SIG-M5 treated with dmso at 0.1 percent for 504 hours (cell line): Measurements from ENCODE around the gene TMLHE.
A peak's percentile ranks its signal among the peaks of the same experiment; 100 is the strongest.
"Not testable (repeated sequence)": the region's sequence is repeated elsewhere in the genome, so short reads cannot be mapped to it uniquely, and the experiment has no call there.

Experiments used
- DNase-seq: peaks from one replicate; lab custom pipeline; 2025; ENCODE audit not compliant: unreplicated experiment; lab: John Stamatoyannopoulos, UW

Gene TMLHE, protein sequence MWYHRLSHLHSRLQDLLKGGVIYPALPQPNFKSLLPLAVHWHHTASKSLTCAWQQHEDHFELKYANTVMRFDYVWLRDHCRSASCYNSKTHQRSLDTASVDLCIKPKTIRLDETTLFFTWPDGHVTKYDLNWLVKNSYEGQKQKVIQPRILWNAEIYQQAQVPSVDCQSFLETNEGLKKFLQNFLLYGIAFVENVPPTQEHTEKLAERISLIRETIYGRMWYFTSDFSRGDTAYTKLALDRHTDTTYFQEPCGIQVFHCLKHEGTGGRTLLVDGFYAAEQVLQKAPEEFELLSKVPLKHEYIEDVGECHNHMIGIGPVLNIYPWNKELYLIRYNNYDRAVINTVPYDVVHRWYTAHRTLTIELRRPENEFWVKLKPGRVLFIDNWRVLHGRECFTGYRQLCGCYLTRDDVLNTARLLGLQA

GRCh38 chrX:155612312-155613224 lies at the start of gene TMLHE, which contains the start of gene SPRY3:
Gene TMLHE, minus strand, starts transcription at chrX:155612952. Its CDS starts 67,676 bp downstream, at chrX:155545276.
Gene SPRY3, plus strand, starts transcription at chrX:155612586.
- DNase-seq: peak; percentile 75

- DNase-seq: no peak
These were observed 49.5 kb upstream of the TMLHE start for GRCh38 chrX:155662282-155662681.

GRCh38 chrX:155645180-155645579 lies 32.4 kb upstream of the TMLHE start:
- no peak for DNase-seq

GRCh38 chrX:155643240-155643639 lies 30.5 kb upstream of the TMLHE start:
- no peak for DNase-seq

GRCh38 chrX:155641371-155641770 lies 28.6 kb upstream of the TMLHE start:
- DNase-seq: not testable (repeated sequence)

GRCh38 chrX:155637714-155638113 lies 25.0 kb upstream of the TMLHE start:
- no peak for DNase-seq

- not testable (repeated sequence) for DNase-seq
These were observed 22.3 kb upstream of the TMLHE start for GRCh38 chrX:155635019-155635418.

DNA sequence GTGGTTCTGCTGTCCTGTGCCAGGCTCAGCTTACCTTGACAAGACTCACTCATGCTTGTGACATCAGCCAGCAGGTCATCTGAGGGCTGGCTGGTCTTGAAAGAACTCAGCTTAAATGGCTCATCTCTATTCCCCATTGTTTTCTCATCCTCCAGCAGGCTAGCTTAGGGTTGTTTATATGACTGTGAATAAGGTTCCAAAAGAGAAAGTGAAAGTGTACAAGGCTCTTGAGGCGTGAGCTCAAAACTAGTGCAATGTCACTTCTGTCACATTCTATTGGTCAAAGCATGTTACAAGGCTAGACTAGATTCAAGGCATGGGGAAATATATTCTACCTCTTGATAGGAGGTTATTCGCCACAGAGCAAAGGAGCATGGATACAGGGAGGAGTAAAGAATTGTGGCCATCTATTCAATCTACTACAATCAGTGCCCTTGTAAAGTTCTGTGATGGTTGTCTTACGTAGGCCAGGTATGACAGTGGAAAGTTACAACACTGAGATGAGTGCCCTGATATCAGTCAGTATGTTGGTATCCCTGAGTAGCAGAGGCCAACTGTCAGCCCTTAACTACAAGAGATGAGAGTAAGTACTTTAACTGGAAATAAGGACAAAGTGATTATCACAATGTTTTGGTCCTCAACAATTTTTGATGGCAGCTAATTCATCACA lies 19.8 kb upstream of the TMLHE start:
- DNase-seq: no peak

GRCh38 chrX:155620110-155620509 lies 7.4 kb upstream of the TMLHE start:
- DNase-seq: not testable (repeated sequence)

- DNase-seq: no peak
These were observed 3.2 kb upstream of the TMLHE start for GRCh38 chrX:155615938-155616337.

GRCh38 chrX:155613927-155614559 lies 1.3 kb upstream of the TMLHE start:
- DNase-seq: no peak

GRCh38 chrX:155611302-155611701 lies 1.4 kb downstream of the TMLHE start:
- peak; percentile 36 for DNase-seq

DNA sequence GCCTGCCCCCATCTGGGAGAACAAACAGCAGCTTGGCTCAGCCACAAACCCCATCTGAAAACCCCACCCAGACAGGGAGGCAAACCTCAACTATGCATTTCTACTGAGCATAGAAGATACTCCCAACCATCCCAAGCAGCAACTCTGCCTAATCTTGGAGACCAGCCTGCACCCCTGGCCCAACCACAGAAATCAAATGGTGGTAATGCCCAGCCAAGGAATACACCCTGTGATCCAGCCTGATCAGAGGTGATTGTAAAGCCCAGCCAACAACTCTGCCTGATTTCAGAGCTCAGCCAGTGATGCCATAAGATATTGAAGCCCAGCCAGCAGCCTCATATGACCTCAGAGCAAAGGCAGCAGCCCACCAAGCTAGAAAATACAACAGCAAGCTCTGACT lies 19.8 kb downstream of the TMLHE start:
- no peak for DNase-seq

DNA sequence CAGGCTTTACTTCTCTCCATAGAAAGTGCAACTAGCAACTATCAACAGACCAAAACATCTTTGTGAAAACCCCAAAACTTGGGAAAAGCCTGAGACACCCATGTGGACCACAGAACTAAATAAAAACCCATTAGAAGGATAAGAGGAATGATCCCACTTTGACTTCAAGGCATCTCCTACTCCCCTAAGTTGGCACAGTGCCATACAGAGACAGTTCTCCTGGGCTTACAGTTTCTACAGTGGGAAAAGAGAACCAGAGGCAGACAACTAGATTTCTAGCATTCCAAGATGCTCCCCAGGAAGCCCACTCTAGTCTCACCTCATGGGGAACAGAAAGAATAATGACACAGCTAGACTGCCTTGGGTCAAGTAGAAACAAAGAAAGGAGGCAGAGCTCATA lies 20.4 kb downstream of the TMLHE start:
- no peak for DNase-seq

DNA sequence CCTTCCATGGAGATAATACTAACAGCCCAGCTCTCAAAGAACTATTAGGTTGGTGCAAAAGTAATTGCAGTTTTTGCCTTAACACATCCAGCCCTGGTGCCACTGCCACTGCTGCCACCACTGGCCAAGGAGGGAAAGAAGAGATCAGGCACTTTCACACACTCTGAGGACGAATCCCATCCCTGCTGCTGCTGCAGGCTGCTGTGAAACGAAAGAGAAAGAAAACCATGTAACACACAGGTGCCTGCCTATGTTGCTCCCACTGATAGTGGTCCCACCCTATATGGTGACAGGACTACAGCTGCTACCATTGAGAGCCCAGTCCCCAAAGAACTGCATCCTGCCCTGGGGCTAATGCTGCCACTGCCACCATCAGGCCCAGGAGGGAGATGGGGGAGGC lies 35.1 kb downstream of the TMLHE start:
- no peak for DNase-seq

- no peak for DNase-seq
These were observed 49.7 kb downstream of the TMLHE start for GRCh38 chrX:155563099-155563498.

DNA sequence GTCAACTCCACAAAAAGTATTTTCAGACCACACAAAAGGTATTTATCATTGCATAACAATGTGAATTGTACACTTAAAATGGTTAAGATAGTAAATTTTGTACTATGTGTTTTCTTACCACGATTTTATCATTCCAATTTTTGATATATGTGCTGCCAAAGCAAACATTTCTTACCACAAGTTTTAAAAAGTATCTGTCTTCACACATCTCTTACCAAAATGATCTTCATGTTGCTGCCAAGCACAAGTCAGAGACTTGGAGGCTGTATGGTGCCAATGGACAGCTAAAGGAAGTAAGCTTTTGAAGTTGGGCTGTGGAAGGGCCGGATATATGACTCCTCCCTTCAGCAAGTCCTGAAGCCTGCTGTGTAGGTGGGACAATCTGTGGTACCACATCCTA lies 67.9 kb downstream of the TMLHE start:
- no peak for DNase-seq

DNA sequence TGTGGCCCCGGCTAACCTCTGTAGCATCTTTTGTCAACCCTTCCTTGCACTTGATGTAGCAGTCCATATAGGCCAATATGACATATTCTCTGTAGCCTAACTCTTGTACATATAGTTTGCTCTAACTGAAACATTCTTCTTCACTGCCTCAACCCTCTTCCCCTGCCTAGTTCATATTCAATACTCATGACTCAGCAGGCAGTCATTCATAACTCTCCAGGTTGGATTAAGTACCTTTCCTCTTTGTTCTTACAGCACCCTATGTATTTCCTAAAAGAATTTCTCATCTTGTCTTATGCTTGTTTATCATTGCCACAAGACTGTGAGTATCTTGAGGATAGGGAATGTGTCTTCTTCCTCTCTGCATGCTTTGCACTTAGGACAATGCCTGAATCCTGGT lies 76.9 kb downstream of the TMLHE start:
- no peak for DNase-seq

DNA sequence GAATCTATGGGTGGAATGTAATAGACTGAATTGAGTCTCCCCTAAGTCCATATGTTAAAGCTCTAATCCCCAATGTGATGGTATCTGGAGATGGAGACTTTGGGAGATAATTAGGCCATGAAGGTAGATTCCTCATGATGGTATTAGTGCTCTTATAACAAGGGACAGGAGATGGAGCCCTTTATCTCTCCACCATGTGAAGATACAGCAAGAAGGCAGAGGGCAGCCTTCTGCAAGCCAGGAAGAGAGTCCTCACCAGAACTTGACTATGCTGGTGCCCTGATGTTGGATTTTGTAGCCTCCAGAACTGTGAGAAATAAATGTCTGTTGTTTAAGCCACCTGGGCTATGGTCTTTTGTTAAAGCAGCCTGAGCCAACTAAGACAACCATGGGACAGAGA lies 78.0 kb downstream of the TMLHE start:
- no peak for DNase-seq

DNA sequence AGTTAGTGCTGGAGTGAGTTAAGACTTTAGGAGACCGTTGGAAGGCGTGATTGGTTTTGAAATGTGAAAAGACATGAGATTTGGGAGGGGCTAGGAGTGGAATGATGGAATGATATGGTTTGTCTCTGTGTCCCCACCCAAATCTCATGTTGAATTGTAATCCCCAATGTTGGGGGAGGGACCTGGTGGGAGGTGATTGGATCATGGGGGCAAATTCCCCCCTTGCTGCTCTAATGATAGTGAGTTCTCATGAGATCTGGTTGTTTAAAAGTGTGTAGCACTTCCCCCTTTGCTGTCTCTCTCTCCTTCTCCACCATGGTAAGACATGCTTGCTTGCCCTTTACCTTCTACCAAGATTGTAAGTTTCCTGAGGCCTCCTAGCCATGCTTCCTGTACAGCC lies 85.7 kb downstream of the TMLHE start:
- not testable (repeated sequence) for DNase-seq

DNA sequence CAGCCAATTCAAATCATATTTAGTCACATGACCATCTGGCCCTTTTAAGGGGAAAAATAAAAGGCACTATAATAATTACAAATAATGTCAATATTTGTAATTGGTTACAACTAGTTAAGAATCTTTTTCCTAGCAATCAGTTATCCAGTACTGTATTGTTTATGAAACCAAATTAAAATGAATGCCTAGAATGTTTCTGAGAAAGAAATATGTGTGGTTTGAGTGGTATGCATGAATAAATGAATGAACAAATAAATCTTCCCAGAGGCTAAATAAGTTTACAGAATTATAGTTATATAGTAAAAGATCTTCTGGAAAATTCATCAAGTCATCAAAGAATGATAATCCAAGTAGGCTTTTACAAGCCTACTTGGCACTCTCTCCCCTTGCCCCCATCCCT lies 98.5 kb downstream of the TMLHE start:
- DNase-seq: no peak
